Hippocampal formation (tissue), 2 donors: Measurements from ENCODE around the gene MAN2A1.

ENCODE experiments used
- DNase-seq, 2 donors: peaks; one replicate each; lab custom pipeline; 2025; lab: John Stamatoyannopoulos, UW

Gene MAN2A1

DNA sequence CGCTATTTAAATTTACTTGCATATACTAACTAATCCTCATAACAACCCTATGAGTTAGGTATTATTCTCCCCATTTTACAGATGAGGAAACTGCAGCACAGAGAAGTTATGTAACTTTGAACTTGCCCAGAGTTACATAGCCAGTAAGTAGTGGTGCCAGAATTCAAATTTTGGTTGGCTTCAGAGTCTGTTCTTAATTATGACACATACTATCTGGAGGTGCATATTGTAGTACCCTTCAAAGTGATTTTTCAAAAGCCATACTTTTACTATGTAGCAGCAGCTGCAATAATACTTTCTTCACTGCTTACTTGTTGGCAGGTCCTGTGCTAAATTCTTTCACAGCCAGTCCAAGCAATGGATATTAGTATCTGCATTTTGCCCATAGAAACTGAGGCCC, 16.4 kb downstream of the MAN2A1 start:
- no peak for DNase-seq

DNA sequence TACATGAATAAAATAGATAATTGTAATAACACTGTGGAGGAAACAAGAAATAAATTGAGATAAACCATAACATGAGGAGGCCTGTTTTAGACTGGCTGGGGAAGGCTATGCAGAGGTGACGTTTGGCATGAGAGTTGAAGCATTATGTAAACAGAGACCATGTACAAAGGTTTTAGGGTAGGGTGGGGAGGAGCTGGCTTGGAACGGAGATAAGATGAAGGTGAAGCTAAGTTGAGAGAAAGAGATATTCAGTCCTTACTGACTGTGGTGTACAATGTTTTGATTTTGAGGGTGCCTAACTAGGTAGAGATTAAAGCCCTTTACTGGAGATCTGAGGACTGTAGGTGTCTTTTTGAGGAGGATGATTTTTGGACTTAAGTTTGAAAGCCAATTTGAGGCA, 17.8 kb downstream of the MAN2A1 start:
- no peak for DNase-seq

DNA sequence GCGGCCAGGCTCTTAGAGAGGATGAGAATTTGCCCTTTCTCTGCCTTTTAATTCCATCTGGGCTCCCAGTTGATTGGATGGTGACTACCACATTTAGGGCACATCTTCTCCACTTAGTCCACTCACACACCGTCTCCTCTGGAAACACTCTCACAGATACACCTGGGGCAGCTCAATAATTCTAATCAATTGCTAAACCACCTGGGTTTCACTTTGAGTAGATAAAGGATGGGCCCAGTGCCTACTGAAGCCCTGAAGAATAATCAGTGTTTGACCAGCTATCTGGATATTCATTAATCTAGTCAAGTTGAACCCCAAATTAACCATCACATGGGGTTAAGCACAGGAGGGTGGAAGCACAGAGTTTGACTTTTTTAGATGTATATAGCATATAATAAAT, 19.1 kb downstream of the MAN2A1 start:
- DNase-seq, result no peak

DNA sequence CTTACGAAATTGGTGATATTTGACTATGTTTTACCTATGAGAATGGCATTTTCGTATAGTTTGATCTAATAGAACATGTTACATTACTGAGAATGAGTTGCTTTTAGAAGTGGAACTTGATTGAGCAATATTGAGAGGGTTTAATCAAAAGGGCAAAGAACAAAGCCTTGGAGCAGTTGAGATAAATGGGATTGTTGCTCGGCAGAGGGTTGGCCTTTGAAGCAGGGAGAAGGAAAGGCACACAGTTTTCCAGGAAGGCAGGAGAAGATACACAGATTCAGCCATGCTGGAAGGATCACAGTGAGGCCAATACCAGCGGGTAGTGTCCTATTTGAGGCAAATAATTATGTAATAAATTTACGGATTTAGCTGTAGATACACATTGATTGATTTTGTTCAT, 19.5 kb downstream of the MAN2A1 start:
- DNase-seq, result no peak

DNA sequence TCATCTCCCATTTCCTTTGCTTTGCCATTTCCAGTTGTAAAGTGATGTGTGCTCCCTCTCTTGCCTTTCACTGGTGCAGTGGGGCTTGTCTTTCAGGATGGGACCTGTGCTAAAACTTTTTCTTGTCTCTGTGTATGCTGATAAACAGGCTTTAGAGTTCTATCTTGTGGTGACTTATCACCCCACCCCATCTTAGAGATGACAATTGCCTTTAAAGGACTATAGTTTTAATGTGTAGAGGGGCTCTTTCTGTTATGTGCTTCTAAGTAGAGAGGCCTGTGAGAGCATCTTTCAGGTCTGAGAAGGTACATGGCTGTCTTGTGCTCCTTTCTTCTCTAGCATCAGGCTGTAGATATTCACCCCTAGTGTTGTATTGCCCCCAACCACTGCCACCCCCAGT, 21.9 kb downstream of the MAN2A1 start:
- DNase-seq, result no peak

DNA sequence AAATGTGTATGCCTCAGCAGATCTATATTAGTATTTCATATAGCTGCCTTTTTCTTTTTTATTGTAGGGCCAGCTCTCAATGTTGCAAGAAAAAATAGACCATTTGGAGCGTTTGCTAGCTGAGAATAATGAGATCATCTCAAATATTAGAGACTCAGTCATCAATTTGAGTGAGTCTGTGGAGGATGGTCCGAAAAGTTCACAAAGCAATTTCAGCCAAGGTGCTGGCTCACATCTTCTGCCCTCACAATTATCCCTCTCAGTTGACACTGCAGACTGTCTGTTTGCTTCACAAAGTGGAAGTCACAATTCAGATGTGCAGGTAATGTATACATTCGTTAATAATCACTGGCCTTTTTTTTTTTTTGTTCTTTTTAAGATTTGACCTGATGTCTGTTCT, 23.7 kb downstream of the MAN2A1 start:
- no peak for DNase-seq

DNA sequence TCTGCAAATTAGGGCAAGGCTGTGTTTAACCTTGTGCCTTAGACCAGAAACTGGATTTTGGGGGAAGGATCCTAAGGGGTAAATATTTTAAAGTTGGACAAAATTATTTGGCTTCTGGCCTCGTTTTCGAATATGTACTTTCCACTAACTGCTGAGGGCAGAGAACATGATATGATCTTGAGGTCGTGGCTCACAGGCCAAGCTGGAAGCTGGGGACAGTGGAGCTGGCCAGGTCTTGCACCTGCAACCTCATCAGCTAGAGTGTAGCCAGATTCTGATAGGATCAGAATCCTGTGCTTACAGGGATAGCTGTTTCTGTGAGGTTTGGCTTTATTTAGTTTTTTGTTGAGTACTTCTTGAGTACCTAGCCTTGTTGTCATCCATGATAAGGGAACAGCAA, 24.9 kb downstream of the MAN2A1 start:
- no peak for DNase-seq

DNA sequence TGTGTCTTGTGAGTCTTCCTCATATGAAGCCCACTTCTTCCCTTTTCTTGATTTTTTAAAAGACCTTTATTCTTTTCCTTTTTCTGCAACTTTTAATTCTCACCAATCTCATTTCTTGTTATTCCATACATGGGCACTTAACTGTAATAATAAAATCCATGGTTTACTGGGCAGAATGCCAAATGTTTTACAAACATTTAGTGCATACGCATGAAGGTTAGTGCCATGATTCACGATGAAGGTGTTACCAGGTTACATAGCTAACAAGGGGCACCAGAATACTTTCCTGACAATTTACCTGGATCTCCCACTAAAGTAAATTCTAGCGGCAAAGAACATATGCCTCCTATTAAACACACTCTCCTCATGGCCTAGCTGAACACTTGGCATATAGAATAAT, 28.5 kb downstream of the MAN2A1 start:
- DNase-seq, result no peak

DNA sequence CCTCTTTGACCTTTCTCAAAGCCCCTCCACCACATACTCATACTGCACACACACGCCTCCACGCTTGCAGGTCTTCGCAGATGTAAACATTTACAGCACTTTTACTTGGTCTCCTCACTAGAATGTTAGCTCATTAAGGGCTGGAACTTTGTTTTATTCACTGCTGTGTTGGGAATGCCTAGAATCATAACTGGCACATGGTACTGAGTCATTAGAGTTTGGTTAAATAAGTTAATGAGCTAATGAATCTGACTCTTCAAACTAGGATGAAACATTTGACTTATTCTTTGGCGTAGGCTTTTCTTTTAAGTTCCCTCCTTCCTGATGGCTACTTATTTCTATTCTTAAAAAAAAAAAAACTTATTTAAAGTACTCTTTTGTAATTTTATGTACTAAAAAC, 28.9 kb downstream of the MAN2A1 start:
- no peak for DNase-seq

DNA sequence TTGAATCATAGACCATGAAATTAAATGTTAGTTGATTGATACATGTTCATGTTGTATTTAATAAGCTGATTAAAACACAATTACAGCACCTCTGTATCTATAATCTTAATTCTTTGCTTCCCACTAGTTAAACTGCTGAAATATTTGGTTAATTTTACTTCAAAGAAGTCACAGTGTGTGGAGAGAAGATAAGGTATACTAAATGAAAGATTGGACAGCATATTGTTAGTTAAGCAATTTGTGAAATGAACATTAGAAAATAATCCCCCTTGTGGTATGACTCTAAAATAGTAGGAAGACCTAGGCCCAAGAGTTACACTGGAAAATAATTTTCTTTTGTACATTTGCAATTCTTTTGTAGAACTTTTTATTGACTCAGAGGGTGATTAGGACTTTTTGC, 30.3 kb downstream of the MAN2A1 start:
- no peak for DNase-seq

DNA sequence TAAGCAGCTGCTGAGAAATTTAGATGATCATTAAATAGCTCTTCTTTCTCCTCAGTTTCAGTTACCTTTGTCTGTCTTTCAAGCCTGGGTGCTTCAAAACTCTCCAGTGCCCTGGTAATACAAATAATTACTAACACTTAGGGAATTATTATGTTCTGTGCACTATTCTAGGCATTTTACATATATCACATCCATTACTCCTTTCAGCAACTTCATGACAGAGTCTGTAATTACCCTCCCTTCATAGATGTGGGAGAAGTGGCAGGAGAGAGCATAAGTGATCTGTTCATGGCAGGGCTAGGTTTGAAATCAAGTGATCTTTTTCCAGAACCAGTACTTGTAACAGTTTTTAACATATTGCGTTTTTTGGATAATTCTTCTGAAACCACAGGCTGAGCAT, 32.0 kb downstream of the MAN2A1 start:
- no peak for DNase-seq

DNA sequence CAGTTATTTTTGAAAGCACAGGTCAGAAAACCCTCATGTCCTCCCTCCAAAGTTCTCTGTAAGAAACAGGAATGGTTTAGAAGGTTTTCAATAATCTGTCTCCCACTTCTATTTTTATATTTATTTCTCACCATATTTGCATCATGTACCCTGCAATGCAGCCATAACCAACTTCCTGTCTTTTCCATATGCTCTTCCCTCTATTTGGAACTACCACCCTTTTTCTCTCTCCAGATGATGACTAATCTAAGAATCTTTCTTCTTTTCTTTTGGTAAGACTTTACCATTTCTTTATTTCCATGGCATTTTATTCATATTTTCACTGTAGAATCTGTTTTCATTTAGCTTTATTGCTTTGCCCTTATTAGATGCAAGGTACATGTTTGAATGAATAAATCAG, 33.9 kb downstream of the MAN2A1 start:
- DNase-seq, result no peak

DNA sequence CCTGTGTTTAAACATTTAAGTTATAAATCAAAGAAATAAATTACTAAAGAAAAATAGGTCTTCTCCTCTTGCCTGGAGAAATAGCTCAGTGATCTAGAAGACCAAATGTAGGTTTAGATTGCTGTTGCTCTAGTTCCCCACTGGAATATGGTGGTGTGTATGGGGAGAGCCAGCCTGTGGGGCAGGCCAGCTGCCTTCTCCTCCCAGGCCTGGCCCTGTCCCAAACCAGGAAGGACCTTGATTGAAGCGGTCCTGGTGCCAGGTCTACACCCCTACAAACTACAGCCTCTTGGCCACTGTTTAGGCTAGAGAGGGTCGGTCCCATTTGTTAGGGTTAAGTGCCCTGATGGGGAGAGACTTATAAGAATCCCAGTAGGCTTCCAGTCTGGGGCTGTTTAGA, 35.4 kb downstream of the MAN2A1 start:
- DNase-seq, result no peak

DNA sequence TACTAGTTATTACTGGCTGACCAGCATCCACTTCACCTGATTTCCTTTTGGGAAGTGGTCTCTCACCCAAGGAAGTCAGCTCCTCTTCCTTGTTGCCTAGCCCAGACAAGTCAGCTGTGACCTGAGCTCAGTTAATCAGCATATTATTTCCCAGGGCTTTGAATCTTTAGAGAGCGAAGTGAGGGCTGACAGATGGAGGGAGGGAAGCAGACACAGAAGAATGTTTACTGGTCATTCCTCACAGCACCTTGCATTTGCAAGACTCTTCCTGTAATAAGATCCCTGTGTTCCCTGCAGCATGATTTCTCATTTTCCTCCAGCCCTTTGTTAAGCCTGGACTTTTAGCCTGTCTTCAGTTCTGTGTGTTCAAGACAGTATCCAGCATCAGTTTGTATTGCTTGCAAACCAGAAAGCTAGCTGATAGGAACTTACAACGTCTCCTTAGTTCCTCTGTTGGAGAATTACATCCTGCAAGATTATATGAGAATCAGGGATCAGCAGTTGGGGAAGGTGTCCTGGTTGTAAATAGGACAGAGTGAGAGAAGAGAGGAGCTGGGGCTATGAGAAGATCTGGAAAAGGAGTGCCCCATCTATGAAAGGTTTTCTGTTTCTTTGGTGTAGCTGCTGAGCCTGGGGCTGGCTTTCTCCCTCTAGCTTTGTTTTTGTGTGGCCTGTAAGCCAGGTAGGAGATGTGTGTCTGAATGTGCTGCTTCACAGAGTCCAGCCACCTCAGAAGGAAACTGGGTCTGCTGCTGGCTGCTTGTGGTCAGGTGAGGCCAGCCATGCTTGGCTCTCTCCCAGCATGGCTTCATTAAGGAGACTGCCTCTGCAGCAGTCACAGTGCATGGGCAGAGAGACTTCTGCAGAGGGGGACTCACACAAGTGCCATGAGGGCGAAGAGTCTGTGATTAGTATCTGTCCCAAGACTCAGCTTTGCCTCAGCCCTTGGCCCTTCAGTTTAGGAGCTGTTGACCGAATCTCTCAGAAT, 50.3 kb downstream of the MAN2A1 start:
- DNase-seq, result no peak

DNA sequence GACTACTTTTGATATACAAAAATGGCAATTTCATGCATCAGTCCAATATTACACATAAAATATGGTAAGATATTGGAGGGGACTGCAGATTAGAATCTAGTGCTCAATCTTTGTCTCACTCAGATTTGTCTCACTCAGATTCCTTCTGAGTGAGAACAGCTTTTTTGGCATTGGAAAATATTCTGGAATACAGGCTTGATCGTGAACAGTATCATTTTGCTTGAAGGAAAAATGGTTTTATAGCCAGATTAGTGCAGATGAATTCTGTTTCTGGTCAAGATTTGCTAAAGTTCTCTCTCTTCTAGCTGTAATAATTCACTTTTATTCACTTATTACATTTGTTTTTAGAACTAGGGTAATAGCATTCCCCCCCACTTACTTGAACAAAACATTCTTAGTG, 51.2 kb downstream of the MAN2A1 start:
- no peak for DNase-seq

DNA sequence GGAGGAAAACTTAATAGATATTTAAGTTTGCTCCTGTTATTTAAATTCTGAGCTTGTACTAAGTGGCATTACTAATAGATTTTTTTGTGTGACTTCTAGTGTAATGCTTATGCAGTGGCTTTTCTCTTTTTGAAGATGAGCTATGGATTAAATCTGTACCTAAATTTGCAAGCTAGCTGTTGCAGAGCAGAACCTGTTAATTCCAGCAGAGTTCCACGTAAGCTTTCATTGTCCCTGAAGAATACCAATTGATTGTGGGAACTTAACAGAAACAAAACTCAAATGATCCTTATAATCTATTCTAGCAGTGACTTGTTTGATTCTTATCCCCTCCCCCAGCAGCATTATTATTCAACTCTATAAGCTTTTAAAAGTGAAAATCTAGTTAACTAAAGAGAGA, 51.7 kb downstream of the MAN2A1 start:
- no peak for DNase-seq

DNA sequence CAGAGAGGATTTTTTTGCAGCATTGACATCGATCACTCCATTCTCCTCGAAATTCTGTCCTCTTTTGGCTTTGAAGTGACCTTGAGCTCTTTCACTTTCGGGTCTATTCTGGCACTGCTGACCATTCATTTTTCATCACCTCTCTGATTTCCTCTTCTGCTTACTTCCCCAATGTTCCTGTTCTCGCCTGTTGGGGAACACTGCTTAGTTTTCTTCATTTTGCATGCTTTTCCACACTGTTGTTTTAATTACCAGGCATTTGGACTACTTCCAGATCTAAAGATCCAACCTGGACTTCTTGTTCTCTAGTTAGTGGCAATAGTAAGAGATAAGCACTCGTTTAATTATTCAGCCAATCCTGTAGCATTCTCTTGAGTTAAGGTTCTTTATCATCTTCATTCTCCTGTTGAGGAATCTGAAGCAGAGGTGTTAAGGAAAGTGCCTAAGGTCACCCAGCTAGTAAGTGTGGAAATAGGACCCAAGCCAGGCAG, 53.4 kb downstream of the MAN2A1 start:
- no peak for DNase-seq

DNA sequence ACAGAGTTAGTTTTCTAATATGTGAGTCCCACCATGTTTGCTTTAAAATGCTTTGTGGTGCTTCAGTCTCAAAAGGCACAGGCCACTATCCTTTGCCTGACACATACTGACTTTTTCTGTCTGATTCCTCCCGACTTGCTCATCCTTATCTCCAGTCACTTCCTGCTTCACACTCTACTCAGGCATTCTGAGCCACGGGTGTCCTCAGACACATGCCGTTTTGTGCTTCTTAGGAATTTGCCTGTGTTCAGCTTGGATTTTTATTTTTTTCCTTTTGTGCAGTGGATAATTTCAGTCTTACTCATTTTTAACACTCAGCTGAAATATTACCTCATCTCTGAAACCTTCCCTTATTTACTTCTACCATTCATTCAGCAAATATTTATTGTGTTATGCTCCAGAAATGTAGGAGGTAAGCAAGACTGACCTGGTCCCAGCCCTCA, 54.1 kb downstream of the MAN2A1 start:
- no peak for DNase-seq

DNA sequence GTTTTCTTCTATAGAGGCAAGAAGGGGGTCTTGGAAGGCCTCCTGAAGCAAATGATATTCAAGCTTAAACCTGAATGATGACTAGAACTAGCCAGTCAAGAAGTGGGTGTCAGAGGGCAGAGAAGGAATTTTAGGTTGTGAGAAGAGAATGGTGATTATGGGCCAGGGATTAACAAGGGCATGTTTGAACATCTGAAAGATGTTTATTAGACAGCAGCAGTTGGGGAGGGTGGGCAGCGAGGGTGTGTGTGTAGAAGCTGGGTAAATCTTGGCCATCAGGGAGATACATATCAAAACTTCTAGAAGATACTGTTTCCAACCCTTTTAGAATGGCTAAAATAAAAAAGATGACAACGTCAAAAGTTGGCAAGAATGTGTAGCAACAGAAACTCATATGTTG, 54.5 kb downstream of the MAN2A1 start:
- no peak for DNase-seq

DNA sequence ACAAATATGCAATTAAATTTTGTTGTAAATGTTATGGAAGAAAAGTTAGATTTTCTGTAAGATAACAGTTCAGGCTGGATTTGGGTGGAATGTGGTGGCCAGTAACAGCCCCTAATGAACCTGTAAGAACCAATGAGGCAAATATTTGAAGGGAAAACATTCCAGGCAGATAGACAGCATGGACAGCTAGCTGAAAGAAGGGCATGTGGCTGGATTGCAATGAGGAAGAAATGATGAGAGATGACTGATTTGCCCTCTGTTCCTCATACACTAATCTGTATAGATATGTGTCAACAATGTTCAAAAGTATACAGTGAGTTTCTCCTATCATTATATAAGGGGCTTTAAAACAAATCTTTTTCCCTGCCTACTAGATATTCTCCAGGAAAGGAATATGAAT, 58.8 kb downstream of the MAN2A1 start:
- DNase-seq, result no peak

DNA sequence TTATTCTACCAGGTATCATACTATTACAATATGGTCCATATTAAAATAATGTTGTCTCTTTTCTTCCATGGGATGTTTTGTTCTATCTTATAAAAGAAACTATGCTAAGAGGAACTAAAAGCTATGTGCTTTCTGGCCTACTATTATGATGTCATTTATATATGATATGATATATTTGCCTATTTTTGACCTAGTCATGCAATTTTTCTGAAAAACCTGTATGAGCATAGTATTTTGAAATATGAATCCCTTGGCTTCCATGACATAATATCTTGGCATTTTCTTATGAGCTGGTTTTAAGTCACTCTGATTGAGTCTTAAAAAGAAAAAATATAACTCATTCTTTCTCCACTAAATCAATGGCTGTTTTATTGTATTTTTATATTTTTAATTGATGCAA, 60.7 kb downstream of the MAN2A1 start:
- no peak for DNase-seq

DNA sequence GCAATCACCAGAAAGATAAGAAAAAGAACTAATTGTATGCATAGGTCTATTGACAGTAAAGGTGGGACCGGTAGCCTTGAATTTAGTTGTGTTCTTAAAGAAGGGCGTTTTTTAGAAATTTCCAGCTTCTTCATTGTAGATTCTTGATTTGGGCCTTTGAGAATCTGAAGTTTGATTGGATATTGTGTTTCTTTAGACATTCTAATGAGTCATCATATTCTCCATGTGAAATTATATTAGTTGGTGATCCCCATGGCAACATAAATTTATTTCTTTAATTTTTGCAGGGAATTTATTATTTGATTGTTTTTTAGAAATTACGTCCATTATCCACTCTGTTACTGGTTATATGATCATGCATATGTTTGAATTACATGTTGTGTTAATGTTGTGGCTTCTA, 63.6 kb downstream of the MAN2A1 start:
- no peak for DNase-seq

DNA sequence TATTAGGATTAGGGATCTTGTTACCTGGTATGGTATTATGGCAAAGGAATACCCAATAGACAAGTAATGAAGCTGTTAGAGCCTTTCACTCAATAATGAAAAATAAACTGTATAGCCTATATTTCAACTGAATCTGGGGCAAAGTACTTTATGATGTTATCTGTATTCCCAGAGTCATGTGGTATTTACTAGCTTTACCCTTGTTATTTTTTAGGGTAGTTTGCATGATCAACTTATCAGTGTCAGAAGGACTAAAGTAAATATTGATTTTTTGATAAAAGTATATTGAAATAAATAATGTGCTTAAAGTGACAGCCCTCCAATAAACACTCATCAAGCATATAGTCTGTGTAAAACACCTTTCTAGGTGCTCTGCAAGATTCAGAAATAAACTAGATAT, 64.6 kb downstream of the MAN2A1 start:
- no peak for DNase-seq

DNA sequence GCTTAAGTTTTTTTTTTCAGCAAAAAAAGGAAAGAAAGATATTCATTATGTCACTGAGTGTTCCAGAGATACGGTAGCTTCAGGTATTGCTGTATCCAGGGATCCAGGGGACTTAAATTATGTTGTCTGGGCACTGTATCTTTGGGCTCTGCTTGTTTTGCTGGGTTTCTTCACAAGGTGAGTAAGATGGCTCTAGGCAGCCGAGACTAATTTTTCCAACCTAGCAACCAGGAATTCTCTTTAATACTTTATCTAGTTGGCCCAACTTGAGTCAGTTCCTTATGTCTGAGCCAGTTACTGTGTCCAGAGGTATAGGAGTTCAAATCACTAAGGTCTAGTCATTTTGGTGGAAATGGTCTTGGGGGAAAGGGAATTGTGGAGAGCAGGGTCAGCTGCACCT, 66.0 kb downstream of the MAN2A1 start:
- DNase-seq, result no peak
